AG08395 (cell line): ENCODE data around the gene PTPDC1.
"Not testable (repeated sequence)": the region's sequence is repeated elsewhere in the genome, so short reads cannot be mapped to it uniquely, and the experiment has no call there.

Source experiments
- DNase-seq: peaks from one replicate; pipeline ENCODE4 v3.0.0; 2012; ENCODE audit warnings: mixed read lengths, low spot score

Gene PTPDC1

GRCh38 chr9:94086486-94087345, 2.5 kb downstream of the PTPDC1 start:
- DNase-seq: peak; percentile 8

GRCh38 chr9:94094219-94095145, 10.2 kb downstream of the PTPDC1 start:
- DNase-seq: not testable (repeated sequence)

GRCh38 chr9:94096819-94097577, 12.7 kb downstream of the PTPDC1 start:
- no peak for DNase-seq

GRCh38 chr9:94097788-94098414, 13.6 kb downstream of the PTPDC1 start:
- DNase-seq: peak; percentile 92

- DNase-seq: no peak
Observed at GRCh38 chr9:94100152-94100879, 16.1 kb downstream of the PTPDC1 start.

GRCh38 chr9:94101162-94101853, 17.0 kb downstream of the PTPDC1 start:
- no peak for DNase-seq

GRCh38 chr9:94108584-94108983, 24.3 kb downstream of the PTPDC1 start:
- peak; percentile 14 for DNase-seq

GRCh38 chr9:94110821-94111252, 26.6 kb downstream of the PTPDC1 start:
- peak; percentile 62 for DNase-seq

- DNase-seq: no peak
Observed at GRCh38 chr9:94111446-94111845, 27.2 kb downstream of the PTPDC1 start.

- DNase-seq: no peak
Observed at GRCh38 chr9:94112716-94113465, 28.6 kb downstream of the PTPDC1 start.

GRCh38 chr9:94120088-94120487, 35.8 kb downstream of the PTPDC1 start:
- DNase-seq: not testable (repeated sequence)

- no peak for DNase-seq
Observed at GRCh38 chr9:94120854-94121376, 36.7 kb downstream of the PTPDC1 start.

GRCh38 chr9:94126844-94127243, 42.6 kb downstream of the PTPDC1 start:
- DNase-seq: no peak

GRCh38 chr9:94127806-94128205, 43.5 kb downstream of the PTPDC1 start:
- DNase-seq: no peak

GRCh38 chr9:94128580-94128979, 44.3 kb downstream of the PTPDC1 start:
- DNase-seq: no peak

GRCh38 chr9:94134629-94135028, 50.4 kb downstream of the PTPDC1 start:
- DNase-seq: no peak

- peak; percentile 72 for DNase-seq
Observed at GRCh38 chr9:94135222-94135621, 51.0 kb downstream of the PTPDC1 start.

- peak; percentile 96 for DNase-seq
Observed at GRCh38 chr9:94139672-94140417, 55.6 kb downstream of the PTPDC1 start.

GRCh38 chr9:94140418-94140780, 56.1 kb downstream of the PTPDC1 start:
- no peak for DNase-seq
